A673 (cell line): Measurements from ENCODE around the gene CUEDC2. TPM values are rescaled to one million over a fixed set of nuclear protein-coding genes. Genes with fewer than 3 reads are reported as not detected.

ENCODE experiments used
- BruUV-seq: library from RNA; stranded (reverse); fragments of 400-500 nt; replicated peaks from 2 replicates; lab custom pipeline; 2021; lab: Mats Ljungman, UMichigan
- CTCF ChIA-PET: fragments of 300-600 bp; sonication (Branson Sonifier 250); formaldehyde crosslinking; loops from one replicate; lab custom pipeline; 2022; ENCODE audit warnings: antibody characterized with exemption; lab: Charles Lee
- POLR2A ChIA-PET: fragments of 300-600 bp; sonication (Branson Sonifier 250); formaldehyde crosslinking; loops from one replicate; lab custom pipeline; 2022; ENCODE audit warnings: antibody characterized with exemption; ENCODE audit not compliant: low non-redundant PET; lab: Charles Lee
- DNase-seq: peaks from one replicate; pipeline ENCODE4 v3.0.0-alpha.2; 2015; ENCODE audit warnings: low spot score
- H3K27ac ChIP-seq: fragments of 200-600 bp; sonication (generic); 2 replicates; pipeline ENCODE4 v1.5.1; 2016; ENCODE audit warnings: mixed run types, low read depth, mild to moderate bottlenecking, mixed read lengths, antibody characterized with exemption, low read length; ENCODE audit not compliant: poor library complexity, severe bottlenecking
- H3K27me3 ChIP-seq: fragments of 200-600 bp; sonication (generic); replicated peaks from 2 replicates; pipeline ENCODE4 v1.6.1; 2017; ENCODE audit warnings: mixed run types, low read depth, mild to moderate bottlenecking, mixed read lengths, antibody characterized with exemption, low read length; ENCODE audit not compliant: insufficient read depth, poor library complexity
- H3K36me3 ChIP-seq: fragments of 200-600 bp; sonication (generic); 2 replicates; pipeline ENCODE4 v1.6.1; 2016; ENCODE audit warnings: mixed run types, mild to moderate bottlenecking, mixed read lengths, antibody characterized with exemption, low read length; ENCODE audit not compliant: insufficient read depth, poor library complexity, severe bottlenecking
- H3K4me1 ChIP-seq: fragments of 200-600 bp; sonication (generic); 2 replicates; pipeline ENCODE4 v1.6.1; 2017; ENCODE audit warnings: mixed run types, mild to moderate bottlenecking, mixed read lengths, antibody characterized with exemption, low read length; ENCODE audit not compliant: insufficient read depth, poor library complexity, severe bottlenecking
- H3K4me3 ChIP-seq: fragments of 200-600 bp; sonication (generic); 2 replicates; pipeline ENCODE4 v1.5.1; 2016; ENCODE audit warnings: low read depth, mixed run types, mild to moderate bottlenecking, mixed read lengths, low read length; ENCODE audit not compliant: poor library complexity, severe bottlenecking
- H3K9me3 ChIP-seq: fragments of 200-600 bp; sonication (generic); 2 replicates; pipeline ENCODE4 v1.6.1; 2016; ENCODE audit warnings: mixed run types, low read depth, mild to moderate bottlenecking, mixed read lengths, antibody characterized with exemption, low read length; ENCODE audit not compliant: poor library complexity, severe bottlenecking
- EZH2 ChIP-seq: fragments of 200-600 bp; sonication (generic); IDR thresholded peaks from 2 replicates; pipeline ENCODE4 v1.6.1; 2017; ENCODE audit warnings: borderline replicate concordance, low read depth, mild to moderate bottlenecking, mixed read lengths, antibody characterized with exemption, low read length; ENCODE audit not compliant: poor library complexity, severe bottlenecking
- intact Hi-C: fragments of 100-400 bp; cut with micrococcal nuclease; formaldehyde crosslinking; loops from one replicate; pipeline ENCODE4 v1.10.0; 2022; ENCODE audit not compliant: unreplicated experiment
- total RNA-seq: library from RNA; stranded (reverse); gene quantifications from 2 replicates; pipeline ENCODE4 v1.2.3, GENCODE V29; 2021
- TF ChIP-seq, protein P1 (sequence below): fragments of 300-800, 200-600 bp; sonication (generic); conservative IDR thresholded peaks from 2 replicates; pipeline ENCODE4 v1.5.1; 2017; ENCODE audit warnings: low read depth, mild to moderate bottlenecking, antibody characterized with exemption, low read length, moderate library complexity, mixed read lengths

Gene CUEDC2
- total RNA-seq, 1 experiment from 2014 or later, result 63.7 TPM

DNA sequence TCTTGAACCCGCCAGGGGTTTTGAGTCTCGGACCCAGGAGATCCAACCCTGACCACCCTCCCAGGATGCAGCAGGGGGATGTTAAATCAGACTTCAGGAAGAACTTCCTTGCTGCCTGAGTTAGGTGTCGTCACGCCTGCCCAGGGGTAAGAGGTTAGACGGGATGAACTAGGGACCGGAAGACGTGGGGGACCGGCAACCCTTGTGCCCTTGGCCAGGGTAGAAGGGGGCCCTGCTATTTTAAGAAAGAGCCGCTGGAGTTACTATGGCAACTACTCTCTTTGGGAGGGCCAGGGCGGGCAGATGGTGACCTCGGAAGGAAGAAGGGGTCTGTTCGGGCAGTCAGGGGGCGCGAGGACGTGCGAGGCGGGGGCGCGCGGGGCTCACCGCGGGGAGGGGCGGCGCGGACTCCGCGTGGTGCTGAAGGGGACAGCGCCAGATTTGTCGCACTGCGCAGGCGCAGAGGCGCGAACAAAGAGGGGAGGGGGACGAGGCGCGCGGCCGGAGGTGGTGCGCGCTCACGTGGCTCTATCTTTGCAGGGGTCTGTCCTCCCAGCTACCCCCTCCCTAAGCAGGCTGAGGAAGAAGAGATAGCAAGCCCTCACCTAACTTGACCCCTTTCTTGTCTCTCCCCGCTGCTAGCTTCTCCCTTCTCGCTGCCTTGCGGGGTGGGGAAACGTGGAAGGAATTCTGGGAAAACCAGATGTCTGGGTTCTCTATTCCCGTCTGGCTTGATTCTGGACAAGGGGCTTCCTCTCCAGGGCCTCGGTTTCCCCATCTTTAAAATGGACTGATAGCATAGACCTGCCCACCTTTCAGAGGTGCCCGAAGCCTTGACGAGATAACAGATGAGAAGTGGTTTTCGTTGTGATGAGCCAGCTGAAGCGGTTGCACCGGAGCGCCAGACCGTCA is 12.8 kb downstream of the CUEDC2 start:
- no peaks in the 10 kb centered on the region for H3K27me3 ChIP-seq
- intact Hi-C loops, result no loop called here
- peak overlapping the region; percentile 90 for H3K4me3 ChIP-seq
- BruUV-seq, result no TSS peak
- H3K36me3 ChIP-seq, result peaks cover 7% of the 10 kb centered on the region
- H3K4me1 ChIP-seq, result peaks cover 16% of the 10 kb centered on the region
- CTCF ChIA-PET, result no interaction called here
- H3K27ac ChIP-seq, result peak overlapping the region; percentile 83
- DNase-seq, result peak; percentile 78
- POLR2A ChIA-PET, result no interaction called here
- TF ChIP-seq, protein P1, sequence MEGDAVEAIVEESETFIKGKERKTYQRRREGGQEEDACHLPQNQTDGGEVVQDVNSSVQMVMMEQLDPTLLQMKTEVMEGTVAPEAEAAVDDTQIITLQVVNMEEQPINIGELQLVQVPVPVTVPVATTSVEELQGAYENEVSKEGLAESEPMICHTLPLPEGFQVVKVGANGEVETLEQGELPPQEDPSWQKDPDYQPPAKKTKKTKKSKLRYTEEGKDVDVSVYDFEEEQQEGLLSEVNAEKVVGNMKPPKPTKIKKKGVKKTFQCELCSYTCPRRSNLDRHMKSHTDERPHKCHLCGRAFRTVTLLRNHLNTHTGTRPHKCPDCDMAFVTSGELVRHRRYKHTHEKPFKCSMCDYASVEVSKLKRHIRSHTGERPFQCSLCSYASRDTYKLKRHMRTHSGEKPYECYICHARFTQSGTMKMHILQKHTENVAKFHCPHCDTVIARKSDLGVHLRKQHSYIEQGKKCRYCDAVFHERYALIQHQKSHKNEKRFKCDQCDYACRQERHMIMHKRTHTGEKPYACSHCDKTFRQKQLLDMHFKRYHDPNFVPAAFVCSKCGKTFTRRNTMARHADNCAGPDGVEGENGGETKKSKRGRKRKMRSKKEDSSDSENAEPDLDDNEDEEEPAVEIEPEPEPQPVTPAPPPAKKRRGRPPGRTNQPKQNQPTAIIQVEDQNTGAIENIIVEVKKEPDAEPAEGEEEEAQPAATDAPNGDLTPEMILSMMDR, result no peak
- TF ChIP-seq EZH2, result no peak
- H3K9me3 ChIP-seq, result no peaks in the 10 kb centered on the region

DNA sequence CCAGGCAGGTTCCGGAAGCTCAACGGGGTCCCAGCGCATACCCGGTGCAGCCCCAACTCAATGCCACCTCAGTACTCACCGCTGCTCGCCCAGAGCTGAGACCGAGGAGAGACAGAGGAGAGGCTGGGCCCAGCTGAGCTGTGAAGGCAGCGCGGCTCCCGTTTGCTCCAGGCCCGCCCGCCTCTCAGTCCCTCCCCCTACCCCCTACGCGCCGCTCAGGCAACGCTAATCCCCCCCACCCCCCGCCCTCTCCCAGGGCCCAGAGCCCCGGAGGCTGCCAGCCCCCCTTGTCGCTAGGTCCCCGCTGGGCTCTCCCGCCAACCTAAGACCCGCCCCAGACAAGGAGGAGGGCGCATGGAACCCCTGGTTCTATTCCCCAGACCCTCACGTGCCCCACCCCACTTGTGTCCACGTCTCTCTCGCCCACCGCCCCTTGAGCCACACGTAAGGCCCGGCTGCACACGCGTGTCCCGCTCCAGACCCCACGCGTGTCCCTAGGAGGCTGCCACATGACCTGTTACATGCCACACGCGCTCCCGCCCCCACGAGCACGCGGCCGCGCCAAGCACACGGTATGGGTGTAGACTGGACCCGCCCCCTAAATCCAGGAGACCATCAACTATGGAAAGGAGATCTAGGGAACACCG is 13.6 kb downstream of the CUEDC2 start, which contains the start of gene PSD:
TSS of gene PSD (minus strand) at position 164 of the 647 bp plus-strand sequence. CDS start 1,747 bp downstream, outside the sequence.
- H3K4me3 ChIP-seq, result peak within 1 kb of the TSS; percentile 90
- DNase-seq, result peak; percentile 80
- intact Hi-C loops, result no loop called here
- H3K4me1 ChIP-seq, result peaks cover 16% of the 10 kb centered on the region
- TF ChIP-seq, protein P1, result no peak
- TF ChIP-seq EZH2, result no peak
- BruUV-seq, result no TSS peak
- no peaks in the 10 kb centered on the region for H3K27me3 ChIP-seq
- CTCF ChIA-PET, result no interaction called here
- peaks cover 6% of the 10 kb centered on the region for H3K36me3 ChIP-seq
- H3K27ac ChIP-seq, result peak within 1 kb of the TSS; percentile 38
- no peaks in the 10 kb centered on the region for H3K9me3 ChIP-seq
- POLR2A ChIA-PET, result no interaction called here

DNA sequence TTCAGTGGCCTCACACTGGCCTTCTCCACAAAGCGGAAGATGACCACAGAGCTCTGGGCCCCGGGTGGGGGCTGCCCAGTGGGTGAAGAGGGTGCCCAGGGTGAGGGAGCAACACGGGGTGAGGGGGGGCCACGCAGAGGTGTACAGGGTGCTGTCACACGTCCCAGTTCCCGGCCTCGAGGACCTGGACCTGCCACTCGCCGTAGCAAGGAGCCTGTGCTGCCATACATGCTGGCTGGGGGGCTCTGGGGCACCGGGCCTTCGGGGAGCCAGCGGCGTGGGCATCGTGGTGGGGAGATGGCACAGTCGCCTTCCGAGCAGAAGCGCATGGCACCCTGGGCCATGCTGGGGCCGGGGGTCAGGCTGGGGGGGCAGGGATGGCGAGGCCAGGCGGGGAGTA is 15.7 kb downstream of the CUEDC2 start:
- no peaks in the 10 kb centered on the region for H3K36me3 ChIP-seq
- TF ChIP-seq, protein P1, result no peak
- no peak for TF ChIP-seq EZH2
- H3K27me3 ChIP-seq, result no peaks in the 10 kb centered on the region
- no TSS peak for BruUV-seq
- no peak for DNase-seq
- no peak overlapping the region for H3K4me3 ChIP-seq
- H3K27ac ChIP-seq, result no peak overlapping the region
- CTCF ChIA-PET, result no interaction called here
- POLR2A ChIA-PET, result no interaction called here
- H3K4me1 ChIP-seq, result peaks cover 6% of the 10 kb centered on the region
- intact Hi-C loops, result no loop called here
- H3K9me3 ChIP-seq, result no peaks in the 10 kb centered on the region
